Memory B cell (primary cell): ENCODE data around the gene ABCA7.
"Not testable (repeated sequence)": the region's sequence is repeated elsewhere in the genome, so short reads cannot be mapped to it uniquely, and the experiment has no call there.

Experiments
- ATAC-seq: fragments of 150-1000 bp; cut with Tn5 transposase; 2 replicates; pipeline ENCODE4 v1.10.0; 2021; ENCODE audit warnings: low read depth, mild to moderate bottlenecking, moderate library complexity
- DNase-seq, 2 donors: peaks; one replicate each; pipeline ENCODE4 v3.0.0; 2022; ENCODE audit warnings: low spot score in 2 of 2
- H3K27ac Mint-ChIP-seq: one replicate; pipeline ENCODE4 v1.8.0; 2022; ENCODE audit warnings: mild to moderate bottlenecking, moderate library complexity, mixed read lengths
- H3K27me3 Mint-ChIP-seq: one replicate; pipeline ENCODE4 v1.8.0; 2022; ENCODE audit warnings: mixed read lengths
- H3K36me3 Mint-ChIP-seq: one replicate; pipeline ENCODE4 v1.8.0; 2022; ENCODE audit warnings: mild to moderate bottlenecking, mixed read lengths
- H3K4me1 Mint-ChIP-seq: one replicate; pipeline ENCODE4 v1.8.0; 2022; ENCODE audit warnings: mixed read lengths
- H3K4me3 Mint-ChIP-seq: one replicate; pipeline ENCODE4 v1.8.0; 2022; ENCODE audit warnings: mild to moderate bottlenecking, moderate library complexity, mixed read lengths
- H3K9me3 Mint-ChIP-seq: one replicate; pipeline ENCODE4 v1.8.0; 2022; ENCODE audit warnings: mixed read lengths

The ABCA7 gene

GRCh38 chr19:1017906-1018305 lies 22.0 kb upstream of the ABCA7 start:
- Mint-ChIP-seq H3K36me3 (peaks cover 3% of the 10 kb centered on the region), H3K27me3 (no peaks in the 10 kb centered on the region), H3K27ac (peak overlapping the region; percentile 84), H3K4me3 (peak overlapping the region; percentile 80), H3K4me1 (peaks cover 30% of the 10 kb centered on the region), H3K9me3 (no peaks in the 10 kb centered on the region)
- DNase-seq: no peak
- no peak for ATAC-seq

GRCh38 chr19:1018393-1018792 lies 21.5 kb upstream of the ABCA7 start:
- ATAC-seq (no peak), DNase-seq (no peak)
- H3K4me1 Mint-ChIP-seq: peaks cover 30% of the 10 kb centered on the region
- H3K36me3 Mint-ChIP-seq: peaks cover 3% of the 10 kb centered on the region
- peak overlapping the region; percentile 96 for H3K4me3 Mint-ChIP-seq
- H3K27me3 Mint-ChIP-seq: no peaks in the 10 kb centered on the region
- peak overlapping the region; percentile 84 for H3K27ac Mint-ChIP-seq
- H3K9me3 Mint-ChIP-seq: no peaks in the 10 kb centered on the region

GRCh38 chr19:1018932-1019615 lies 20.8 kb upstream of the ABCA7 start:
- Mint-ChIP-seq H3K27me3 (no peaks in the 10 kb centered on the region), H3K9me3 (no peaks in the 10 kb centered on the region), H3K4me1 (peaks cover 30% of the 10 kb centered on the region), H3K36me3 (peaks cover 3% of the 10 kb centered on the region), H3K27ac (peak overlapping the region; percentile 68), H3K4me3 (peak overlapping the region; percentile 96)
- ATAC-seq: no peak
- DNase-seq: no peak

GRCh38 chr19:1019616-1019961 lies 20.3 kb upstream of the ABCA7 start:
- Mint-ChIP-seq H3K27ac (peak overlapping the region; percentile 100), H3K27me3 (no peaks in the 10 kb centered on the region), H3K4me3 (peak overlapping the region; percentile 96), H3K36me3 (peaks cover 3% of the 10 kb centered on the region), H3K4me1 (peaks cover 30% of the 10 kb centered on the region), H3K9me3 (no peaks in the 10 kb centered on the region)
- no peak for ATAC-seq
- no peak for DNase-seq

GRCh38 chr19:1019980-1020867 lies 19.7 kb upstream of the ABCA7 start:
- Mint-ChIP-seq H3K9me3 (no peaks in the 10 kb centered on the region), H3K4me3 (peak overlapping the region; percentile 96), H3K4me1 (peaks cover 32% of the 10 kb centered on the region), H3K36me3 (peaks cover 3% of the 10 kb centered on the region), H3K27ac (peak overlapping the region; percentile 100), H3K27me3 (no peaks in the 10 kb centered on the region)
- ATAC-seq (no peak), DNase-seq (no peak)

GRCh38 chr19:1020868-1021425 lies 19.0 kb upstream of the ABCA7 start, which contains the start of gene TMEM259:
Gene TMEM259 (minus strand): TSS chr19:1021123. CDS start chr19:1020996, 127 bp downstream.
- Mint-ChIP-seq H3K4me1 (peaks cover 33% of the 10 kb centered on the region), H3K36me3 (peaks cover 3% of the 10 kb centered on the region), H3K9me3 (no peaks in the 10 kb centered on the region), H3K27me3 (no peaks in the 10 kb centered on the region), H3K4me3 (peak within 1 kb of the TSS; percentile 96), H3K27ac (peak within 1 kb of the TSS; percentile 100)
- DNase-seq (peak; percentile 92 to 97), ATAC-seq (peak; percentile 85)

GRCh38 chr19:1023883-1024188 lies 16.1 kb upstream of the ABCA7 start:
- DNase-seq, H3K27ac Mint-ChIP-seq, H3K36me3 Mint-ChIP-seq, H3K4me3 Mint-ChIP-seq, H3K9me3 Mint-ChIP-seq, ATAC-seq, H3K27me3 Mint-ChIP-seq: not testable (repeated sequence)
- peaks cover 12% of the 10 kb centered on the region for H3K4me1 Mint-ChIP-seq

GRCh38 chr19:1025080-1025479 lies 14.8 kb upstream of the ABCA7 start:
- H3K4me3 Mint-ChIP-seq, DNase-seq, ATAC-seq, H3K36me3 Mint-ChIP-seq, H3K27ac Mint-ChIP-seq, H3K9me3 Mint-ChIP-seq, H3K27me3 Mint-ChIP-seq: not testable (repeated sequence)
- peaks cover 12% of the 10 kb centered on the region for H3K4me1 Mint-ChIP-seq

- no peaks in the 10 kb centered on the region for H3K27me3 Mint-ChIP-seq
- H3K27ac Mint-ChIP-seq: peak within 1 kb of the TSS; percentile 90
- H3K4me3 Mint-ChIP-seq: peak within 1 kb of the TSS; percentile 98
- DNase-seq (peak in 1 of 2 donors; percentile 63), ATAC-seq (peak; percentile 46)
- no peaks in the 10 kb centered on the region for H3K9me3 Mint-ChIP-seq
- no peaks in the 10 kb centered on the region for H3K36me3 Mint-ChIP-seq
- peaks cover 13% of the 10 kb centered on the region for H3K4me1 Mint-ChIP-seq
These were observed 13.7 kb upstream of the ABCA7 start, which contains the start of gene CNN2 for GRCh38 chr19:1025960-1026782. Gene CNN2 (plus strand): TSS chr19:1026608. CDS start chr19:1026662, 54 bp downstream.

- no peaks in the 10 kb centered on the region for H3K36me3 Mint-ChIP-seq
- H3K27me3 Mint-ChIP-seq: no peaks in the 10 kb centered on the region
- peaks cover 7% of the 10 kb centered on the region for H3K4me1 Mint-ChIP-seq
- peak; percentile 44 for ATAC-seq
- DNase-seq: peak in 1 of 2 donors; percentile 58
- H3K9me3 Mint-ChIP-seq: no peaks in the 10 kb centered on the region
- peak overlapping the region; percentile 90 for H3K27ac Mint-ChIP-seq
- peak overlapping the region; percentile 98 for H3K4me3 Mint-ChIP-seq
These were observed 12.9 kb upstream of the ABCA7 start for GRCh38 chr19:1026783-1027649.

GRCh38 chr19:1027650-1028061 lies 12.3 kb upstream of the ABCA7 start:
- Mint-ChIP-seq H3K9me3 (no peaks in the 10 kb centered on the region), H3K27me3 (no peaks in the 10 kb centered on the region), H3K4me1 (peaks cover 7% of the 10 kb centered on the region), H3K4me3 (peak overlapping the region; percentile 98), H3K36me3 (peaks cover 4% of the 10 kb centered on the region), H3K27ac (peak overlapping the region; percentile 90)
- no peak for DNase-seq
- ATAC-seq: peak; percentile 28

GRCh38 chr19:1028062-1028926 lies 11.6 kb upstream of the ABCA7 start:
- Mint-ChIP-seq H3K9me3 (no peaks in the 10 kb centered on the region), H3K36me3 (peaks cover 4% of the 10 kb centered on the region), H3K4me3 (peak overlapping the region; percentile 98), H3K4me1 (peaks cover 8% of the 10 kb centered on the region), H3K27ac (peak overlapping the region; percentile 35), H3K27me3 (no peaks in the 10 kb centered on the region)
- DNase-seq (no peak), ATAC-seq (peak; percentile 49)
